HL-60 (cell line): Measurements from ENCODE around the gene BEND3.

Source experiments
- DNase-seq, 2 experiments: peaks; one replicate each; pipeline ENCODE4 v3.0.0-alpha.2; 2010 to 2020; ENCODE audit warnings: low read depth in 1 of 2, low spot score in 1 of 2
- H3K27ac ChIP-seq: fragments of 250-450 bp; sonication (Bioruptor Pico); replicated peaks from 2 replicates; pipeline ENCODE4 v1.5.1; 2020; ENCODE audit warnings: mild to moderate bottlenecking, moderate library complexity
- H3K27me3 ChIP-seq: fragments of 250-450 bp; sonication (Bioruptor Pico); 2 replicates; pipeline ENCODE4 v1.5.1; 2021; ENCODE audit warnings: mild to moderate bottlenecking, moderate library complexity; ENCODE audit not compliant: insufficient read depth, poor library complexity, severe bottlenecking
- H3K4me3 ChIP-seq: replicated peaks from 2 replicates; pipeline ENCODE4 v1.5.1; 2011; ENCODE audit warnings: mild to moderate bottlenecking, control low read depth, low read length; ENCODE audit not compliant: insufficient read depth
- GABPA ChIP-seq: IDR thresholded peaks from 2 replicates; pipeline ENCODE4 v1.6.1; 2012; ENCODE audit warnings: low read depth
- POLR2AphosphoS5 ChIP-seq: IDR thresholded peaks from 2 replicates; pipeline ENCODE4 v1.6.1; 2012; ENCODE audit warnings: low read depth
- SPI1 ChIP-seq: IDR thresholded peaks from 2 replicates; pipeline ENCODE4 v1.6.1; 2012; ENCODE audit warnings: low read depth, mild to moderate bottlenecking, borderline replicate concordance
- TF ChIP-seq, protein P1 (sequence below): IDR thresholded peaks from one replicate; pipeline ENCODE4 v1.5.1; 2011; ENCODE audit warnings: low read length, control low read depth, inconsistent platforms; ENCODE audit not compliant: insufficient read depth
- TF ChIP-seq, protein P2 (sequence below): IDR thresholded peaks from 2 replicates; pipeline ENCODE4 v1.6.1; 2012; ENCODE audit warnings: low read depth; ENCODE audit not compliant: insufficient replicate concordance

BEND3 gene

DNA sequence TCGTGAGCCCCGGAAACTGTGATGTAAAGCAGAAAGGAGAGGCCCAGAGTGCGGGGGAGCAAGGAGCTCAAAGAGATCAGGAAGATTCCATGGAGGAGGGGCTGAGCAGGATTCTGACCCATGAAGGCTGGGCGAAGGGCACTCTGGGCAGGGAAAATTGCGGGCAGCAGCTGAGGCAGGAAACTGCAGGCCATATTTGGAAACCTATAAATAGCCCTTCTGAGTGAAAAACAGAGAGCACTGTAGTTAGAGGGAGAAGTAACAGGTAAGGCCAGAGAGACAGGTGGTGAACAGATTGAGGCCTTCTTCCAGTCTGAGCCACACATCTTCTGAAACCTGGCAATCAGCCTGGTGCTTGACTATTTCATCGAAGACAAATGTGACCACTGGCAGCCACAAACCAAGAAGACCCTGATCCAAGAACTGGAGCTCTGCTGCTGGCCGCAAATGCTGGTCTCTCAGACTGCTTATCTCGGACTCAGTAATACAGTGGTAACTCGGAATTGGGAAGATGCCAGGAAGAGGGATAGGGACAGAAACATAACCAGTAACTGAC is 14.1 kb upstream of the BEND3 start:
- TF ChIP-seq GABPA (no peak), SPI1 (no peak)
- TF ChIP-seq, protein P1, sequence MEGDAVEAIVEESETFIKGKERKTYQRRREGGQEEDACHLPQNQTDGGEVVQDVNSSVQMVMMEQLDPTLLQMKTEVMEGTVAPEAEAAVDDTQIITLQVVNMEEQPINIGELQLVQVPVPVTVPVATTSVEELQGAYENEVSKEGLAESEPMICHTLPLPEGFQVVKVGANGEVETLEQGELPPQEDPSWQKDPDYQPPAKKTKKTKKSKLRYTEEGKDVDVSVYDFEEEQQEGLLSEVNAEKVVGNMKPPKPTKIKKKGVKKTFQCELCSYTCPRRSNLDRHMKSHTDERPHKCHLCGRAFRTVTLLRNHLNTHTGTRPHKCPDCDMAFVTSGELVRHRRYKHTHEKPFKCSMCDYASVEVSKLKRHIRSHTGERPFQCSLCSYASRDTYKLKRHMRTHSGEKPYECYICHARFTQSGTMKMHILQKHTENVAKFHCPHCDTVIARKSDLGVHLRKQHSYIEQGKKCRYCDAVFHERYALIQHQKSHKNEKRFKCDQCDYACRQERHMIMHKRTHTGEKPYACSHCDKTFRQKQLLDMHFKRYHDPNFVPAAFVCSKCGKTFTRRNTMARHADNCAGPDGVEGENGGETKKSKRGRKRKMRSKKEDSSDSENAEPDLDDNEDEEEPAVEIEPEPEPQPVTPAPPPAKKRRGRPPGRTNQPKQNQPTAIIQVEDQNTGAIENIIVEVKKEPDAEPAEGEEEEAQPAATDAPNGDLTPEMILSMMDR, result no peak
- TF ChIP-seq, protein P2, sequence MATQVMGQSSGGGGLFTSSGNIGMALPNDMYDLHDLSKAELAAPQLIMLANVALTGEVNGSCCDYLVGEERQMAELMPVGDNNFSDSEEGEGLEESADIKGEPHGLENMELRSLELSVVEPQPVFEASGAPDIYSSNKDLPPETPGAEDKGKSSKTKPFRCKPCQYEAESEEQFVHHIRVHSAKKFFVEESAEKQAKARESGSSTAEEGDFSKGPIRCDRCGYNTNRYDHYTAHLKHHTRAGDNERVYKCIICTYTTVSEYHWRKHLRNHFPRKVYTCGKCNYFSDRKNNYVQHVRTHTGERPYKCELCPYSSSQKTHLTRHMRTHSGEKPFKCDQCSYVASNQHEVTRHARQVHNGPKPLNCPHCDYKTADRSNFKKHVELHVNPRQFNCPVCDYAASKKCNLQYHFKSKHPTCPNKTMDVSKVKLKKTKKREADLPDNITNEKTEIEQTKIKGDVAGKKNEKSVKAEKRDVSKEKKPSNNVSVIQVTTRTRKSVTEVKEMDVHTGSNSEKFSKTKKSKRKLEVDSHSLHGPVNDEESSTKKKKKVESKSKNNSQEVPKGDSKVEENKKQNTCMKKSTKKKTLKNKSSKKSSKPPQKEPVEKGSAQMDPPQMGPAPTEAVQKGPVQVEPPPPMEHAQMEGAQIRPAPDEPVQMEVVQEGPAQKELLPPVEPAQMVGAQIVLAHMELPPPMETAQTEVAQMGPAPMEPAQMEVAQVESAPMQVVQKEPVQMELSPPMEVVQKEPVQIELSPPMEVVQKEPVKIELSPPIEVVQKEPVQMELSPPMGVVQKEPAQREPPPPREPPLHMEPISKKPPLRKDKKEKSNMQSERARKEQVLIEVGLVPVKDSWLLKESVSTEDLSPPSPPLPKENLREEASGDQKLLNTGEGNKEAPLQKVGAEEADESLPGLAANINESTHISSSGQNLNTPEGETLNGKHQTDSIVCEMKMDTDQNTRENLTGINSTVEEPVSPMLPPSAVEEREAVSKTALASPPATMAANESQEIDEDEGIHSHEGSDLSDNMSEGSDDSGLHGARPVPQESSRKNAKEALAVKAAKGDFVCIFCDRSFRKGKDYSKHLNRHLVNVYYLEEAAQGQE, result no peak
- no peak for DNase-seq
- Histone ChIP-seq H3K27me3 (no peaks in the 10 kb centered on the region), H3K4me3 (no peak overlapping the region), H3K27ac (no peak overlapping the region)

DNA sequence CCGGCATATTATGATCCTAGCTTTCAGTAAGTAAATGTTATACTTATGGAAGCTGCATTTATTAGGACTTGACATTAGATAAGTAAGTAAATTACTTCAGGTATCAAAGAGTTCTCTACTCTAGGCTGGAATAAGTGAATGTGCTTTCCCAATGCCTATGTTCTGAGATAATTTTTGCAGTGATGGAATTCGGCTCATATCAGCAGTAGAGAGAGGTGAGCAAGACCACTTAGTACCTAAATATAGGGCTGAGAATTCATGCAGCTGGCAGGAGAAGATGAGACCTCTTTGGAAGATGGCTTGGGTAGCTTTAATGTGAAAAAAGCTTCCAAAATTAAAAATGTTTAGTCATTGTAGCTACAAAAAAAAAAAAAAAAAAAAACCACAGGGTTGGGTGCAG is 13.3 kb upstream of the BEND3 start:
- TF ChIP-seq, protein P2, result no peak
- TF ChIP-seq, protein P1, result no peak
- TF ChIP-seq SPI1, result no peak
- no peak for TF ChIP-seq GABPA
- TF ChIP-seq POLR2AphosphoS5, result no peak
- no peak for DNase-seq
- H3K27ac ChIP-seq, result no peak overlapping the region
- no peak overlapping the region for H3K4me3 ChIP-seq
- no peaks in the 10 kb centered on the region for H3K27me3 ChIP-seq

DNA sequence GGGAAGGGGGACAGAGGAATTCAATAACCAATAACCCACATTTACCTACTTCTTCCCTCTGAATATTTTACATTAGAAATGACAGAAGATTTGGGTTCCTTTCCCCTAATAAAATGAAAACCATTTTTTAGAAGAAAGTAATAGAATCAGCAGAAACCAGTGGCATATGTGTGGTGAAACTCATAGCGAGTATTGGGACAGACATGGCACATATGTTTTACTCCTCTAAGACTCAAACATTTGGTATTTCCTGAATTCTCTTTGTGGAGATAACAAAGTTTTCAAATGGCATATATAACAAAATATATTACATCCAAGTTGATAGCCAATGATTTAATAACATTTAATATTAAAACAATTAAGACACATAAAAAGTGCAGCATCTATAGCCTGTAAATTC is 12.9 kb upstream of the BEND3 start:
- TF ChIP-seq, protein P1, result no peak
- TF ChIP-seq POLR2AphosphoS5 (no peak), GABPA (no peak), SPI1 (no peak)
- TF ChIP-seq, protein P2, result no peak
- H3K4me3 ChIP-seq, result no peak overlapping the region
- no peaks in the 10 kb centered on the region for H3K27me3 ChIP-seq
- DNase-seq, result no peak
- H3K27ac ChIP-seq, result no peak overlapping the region
